ENCODE data around the gene BRIP1.

The BRIP1 gene

GRCh38 chr17:61904094-61904710 lies 40.9 kb upstream of the BRIP1 start:
- no peak for ATAC-seq
- TF ChIP-seq TSHZ2 (CRISPR knock-in tag; IDR thresholded peaks at IDR 0.05) (no peak), POU6F1 (CRISPR knock-in tag; IDR thresholded peaks at IDR 0.05; ENCODE audit: borderline replicate concordance, low read depth) (no peak), BACH2 (CRISPR knock-in tag; IDR thresholded peaks at IDR 0.05; ENCODE audit: borderline replicate concordance) (no peak), CSDC2 (CRISPR knock-in tag; IDR thresholded peaks at IDR 0.05) (no peak), CSRNP3 (CRISPR knock-in tag; IDR thresholded peaks at IDR 0.05) (no peak), ISL1 (CRISPR knock-in tag; IDR thresholded peaks at IDR 0.05) (no peak), ZNF70 (CRISPR knock-in tag; IDR thresholded peaks at IDR 0.05) (no peak), TCF4 (CRISPR knock-in tag; IDR thresholded peaks at IDR 0.05; ENCODE audit: borderline replicate concordance) (no peak)

GRCh38 chr17:61903251-61903650 lies 39.9 kb upstream of the BRIP1 start:
- ATAC-seq = no peak
- no peak for TF ChIP-seq ARNTL (CRISPR knock-in tag; IDR thresholded peaks at IDR 0.05; ENCODE audit: borderline replicate concordance, low read depth)
- no peak for TF ChIP-seq POU6F1 (CRISPR knock-in tag; IDR thresholded peaks at IDR 0.05; ENCODE audit: borderline replicate concordance, low read depth)
- TF ChIP-seq PPARA (CRISPR knock-in tag; IDR thresholded peaks at IDR 0.05; ENCODE audit: borderline replicate concordance) = no peak
- no peak for TF ChIP-seq ZFP3 (CRISPR knock-in tag; IDR thresholded peaks at IDR 0.05)
- no peak for TF ChIP-seq ISL1 (CRISPR knock-in tag; IDR thresholded peaks at IDR 0.05)
- TF ChIP-seq PATZ1 (CRISPR knock-in tag; IDR thresholded peaks at IDR 0.05; ENCODE audit: borderline replicate concordance) = no peak
- no peak for TF ChIP-seq BACH2 (CRISPR knock-in tag; IDR thresholded peaks at IDR 0.05; ENCODE audit: borderline replicate concordance)
- TF ChIP-seq CSDC2 (CRISPR knock-in tag; IDR thresholded peaks at IDR 0.05) = no peak
- TF ChIP-seq SNAI2 (CRISPR knock-in tag; IDR thresholded peaks at IDR 0.05) = no peak
- TF ChIP-seq OSR1 (CRISPR knock-in tag; IDR thresholded peaks at IDR 0.05) = no peak
- TF ChIP-seq ZFP30 (CRISPR knock-in tag; IDR thresholded peaks at IDR 0.05) = no peak
- no peak for TF ChIP-seq TSHZ2 (CRISPR knock-in tag; IDR thresholded peaks at IDR 0.05)
- TF ChIP-seq CREB5 (CRISPR knock-in tag; IDR thresholded peaks at IDR 0.05; ENCODE audit: low read depth) = no peak
- TF ChIP-seq TCF4 (CRISPR knock-in tag; IDR thresholded peaks at IDR 0.05; ENCODE audit: borderline replicate concordance) = no peak
- TF ChIP-seq ZC3H10 (CRISPR knock-in tag; IDR thresholded peaks at IDR 0.05) = no peak
- no peak for TF ChIP-seq ZNF8 (CRISPR knock-in tag; IDR thresholded peaks at IDR 0.05)
- TF ChIP-seq ZNF70 (CRISPR knock-in tag; IDR thresholded peaks at IDR 0.05) = no peak

All from SK-N-SH treated with all-trans-retinoic acid at 6 μM for 48 hours (cell line).